ENCODE results near the gene LMO3. TPM values are rescaled to one million over a fixed set of nuclear protein-coding genes. Genes with fewer than 3 reads are reported as not detected.

The LMO3 gene
- total RNA-seq, 1 donor from 2014 or later, result 0.98 TPM

DNA sequence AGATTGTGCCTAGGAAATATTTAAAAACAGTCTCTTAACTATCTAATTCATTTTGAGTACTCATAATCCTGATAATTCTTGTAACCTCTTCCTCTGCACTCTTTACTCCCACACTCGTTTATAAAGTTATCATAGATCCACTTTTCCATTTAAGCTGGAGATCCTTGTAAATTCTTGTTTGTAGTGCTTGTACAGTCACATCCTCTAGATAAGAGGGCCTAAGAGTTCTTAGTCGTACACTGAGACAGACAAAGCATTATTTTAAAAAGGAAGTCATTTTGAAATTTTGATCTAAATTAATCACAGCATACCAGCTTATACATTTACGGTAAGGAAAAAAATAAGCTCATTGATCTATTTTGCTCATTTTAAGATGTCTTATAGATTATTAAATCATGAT is 42.5 kb downstream of the LMO3 start:
- Histone ChIP-seq H3K79me2 (ENCODE audit: insufficient read depth, low read length) (no peaks in the 10 kb centered on the region), H3K27me3 (ENCODE audit: insufficient read depth, low read length) (no peaks in the 10 kb centered on the region), H3K4me1 (ENCODE audit: insufficient read depth, low read length) (no peaks in the 10 kb centered on the region), H3K9ac (ENCODE audit: low read length) (no peak overlapping the region), H3K4me3 (ENCODE audit: insufficient read depth, low read depth, low read length) (no peak overlapping the region), H3K27ac (ENCODE audit: low read depth, low read length) (no peak overlapping the region), H3K9me3 (ENCODE audit: insufficient read depth, low read depth, low read length) (no peaks in the 10 kb centered on the region), H3K36me3 (ENCODE audit: insufficient read depth, low read length) (no peaks in the 10 kb centered on the region), H3K4me2 (ENCODE audit: low read length) (no peak overlapping the region), H2AFZ (ENCODE audit: low read depth, low read length) (no peak overlapping the region), H4K20me1 (ENCODE audit: insufficient read depth, low read length) (no peaks in the 10 kb centered on the region)
- DNase-seq (ENCODE audit: low read depth) (no peak), FAIRE-seq (no peak)
- no peaks in the 10 kb centered on the region for H3K9me3 Mint-ChIP-seq (ENCODE audit: unreplicated experiment)
- H3K36me3 Mint-ChIP-seq (ENCODE audit: low read depth, unreplicated experiment), result no peaks in the 10 kb centered on the region
- H3K27me3 Mint-ChIP-seq (ENCODE audit: low read depth, unreplicated experiment), result no peaks in the 10 kb centered on the region
- no peak overlapping the region for H3K27ac Mint-ChIP-seq (ENCODE audit: unreplicated experiment)
- H3K4me3 Mint-ChIP-seq (ENCODE audit: unreplicated experiment), result no peak overlapping the region
- peaks cover 2% of the 10 kb centered on the region for H3K4me1 Mint-ChIP-seq (ENCODE audit: low read depth, unreplicated experiment)
- TF ChIP-seq EZH2 (IDR thresholded peaks at IDR 0.05; ENCODE audit: insufficient read depth, low read length), result no peak
- TF ChIP-seq, protein P1, sequence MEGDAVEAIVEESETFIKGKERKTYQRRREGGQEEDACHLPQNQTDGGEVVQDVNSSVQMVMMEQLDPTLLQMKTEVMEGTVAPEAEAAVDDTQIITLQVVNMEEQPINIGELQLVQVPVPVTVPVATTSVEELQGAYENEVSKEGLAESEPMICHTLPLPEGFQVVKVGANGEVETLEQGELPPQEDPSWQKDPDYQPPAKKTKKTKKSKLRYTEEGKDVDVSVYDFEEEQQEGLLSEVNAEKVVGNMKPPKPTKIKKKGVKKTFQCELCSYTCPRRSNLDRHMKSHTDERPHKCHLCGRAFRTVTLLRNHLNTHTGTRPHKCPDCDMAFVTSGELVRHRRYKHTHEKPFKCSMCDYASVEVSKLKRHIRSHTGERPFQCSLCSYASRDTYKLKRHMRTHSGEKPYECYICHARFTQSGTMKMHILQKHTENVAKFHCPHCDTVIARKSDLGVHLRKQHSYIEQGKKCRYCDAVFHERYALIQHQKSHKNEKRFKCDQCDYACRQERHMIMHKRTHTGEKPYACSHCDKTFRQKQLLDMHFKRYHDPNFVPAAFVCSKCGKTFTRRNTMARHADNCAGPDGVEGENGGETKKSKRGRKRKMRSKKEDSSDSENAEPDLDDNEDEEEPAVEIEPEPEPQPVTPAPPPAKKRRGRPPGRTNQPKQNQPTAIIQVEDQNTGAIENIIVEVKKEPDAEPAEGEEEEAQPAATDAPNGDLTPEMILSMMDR (IDR thresholded peaks at IDR 0.05; ENCODE audit: insufficient read depth, low read depth, low read length), result no peak

DNA sequence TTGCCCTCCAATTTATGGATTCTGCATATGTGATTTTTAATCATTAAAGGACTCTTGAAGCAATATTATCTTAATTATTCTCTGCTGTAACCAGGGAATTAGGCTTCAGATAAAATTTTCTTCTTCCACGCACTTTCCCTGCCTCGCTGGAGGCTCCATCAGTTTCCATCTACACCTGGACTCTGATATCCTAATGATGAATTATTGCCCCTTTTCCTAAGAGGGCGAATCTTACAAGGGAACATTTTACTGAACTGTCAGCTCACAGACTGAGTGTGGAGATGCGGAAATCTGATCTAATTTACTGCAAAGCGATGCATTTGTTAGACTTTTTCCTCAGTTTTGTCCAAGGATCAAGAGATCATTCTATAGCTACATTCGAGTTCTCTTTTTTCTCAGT is 43.0 kb downstream of the LMO3 start:
- Mint-ChIP-seq H3K36me3 (ENCODE audit: low read depth, unreplicated experiment) (no peaks in the 10 kb centered on the region), H3K27ac (ENCODE audit: unreplicated experiment) (no peak overlapping the region), H3K4me3 (ENCODE audit: unreplicated experiment) (no peak overlapping the region), H3K9me3 (ENCODE audit: unreplicated experiment) (no peaks in the 10 kb centered on the region), H3K27me3 (ENCODE audit: low read depth, unreplicated experiment) (no peaks in the 10 kb centered on the region), H3K4me1 (ENCODE audit: low read depth, unreplicated experiment) (peaks cover 2% of the 10 kb centered on the region)
- Histone ChIP-seq H4K20me1 (ENCODE audit: insufficient read depth, low read length) (no peaks in the 10 kb centered on the region), H3K27me3 (ENCODE audit: insufficient read depth, low read length) (no peaks in the 10 kb centered on the region), H3K36me3 (ENCODE audit: insufficient read depth, low read length) (no peaks in the 10 kb centered on the region), H3K79me2 (ENCODE audit: insufficient read depth, low read length) (no peaks in the 10 kb centered on the region), H3K9ac (ENCODE audit: low read length) (no peak overlapping the region), H3K27ac (ENCODE audit: low read depth, low read length) (no peak overlapping the region), H3K4me3 (ENCODE audit: insufficient read depth, low read depth, low read length) (no peak overlapping the region), H2AFZ (ENCODE audit: low read depth, low read length) (no peak overlapping the region), H3K4me2 (ENCODE audit: low read length) (no peak overlapping the region), H3K9me3 (ENCODE audit: insufficient read depth, low read depth, low read length) (no peaks in the 10 kb centered on the region), H3K4me1 (ENCODE audit: insufficient read depth, low read length) (no peaks in the 10 kb centered on the region)
- no peak for DNase-seq (ENCODE audit: low read depth)
- TF ChIP-seq, protein P1 (IDR thresholded peaks at IDR 0.05; ENCODE audit: insufficient read depth, low read depth, low read length), result no peak
- no peak for FAIRE-seq

DNA sequence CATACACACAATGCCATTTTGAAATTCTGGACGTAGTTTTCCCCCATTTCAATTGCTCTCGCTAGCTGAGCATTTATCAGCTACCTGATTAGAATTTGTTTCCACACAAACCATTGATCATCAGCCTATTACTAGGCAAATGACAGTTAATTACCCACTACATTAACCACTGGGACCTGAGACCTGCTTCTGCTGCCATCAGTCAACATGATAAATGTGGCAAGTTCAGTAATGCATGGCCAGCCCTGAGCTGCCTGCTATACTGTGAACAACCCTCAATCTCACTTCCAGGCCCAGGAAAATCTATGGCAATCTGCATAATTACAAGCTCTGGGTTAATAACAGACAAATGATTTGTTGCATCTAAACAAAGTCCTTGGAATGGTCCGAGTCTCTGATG is 43.5 kb downstream of the LMO3 start:
- H3K36me3 Mint-ChIP-seq (ENCODE audit: low read depth, unreplicated experiment), result no peaks in the 10 kb centered on the region
- no peak overlapping the region for H3K4me3 ChIP-seq (ENCODE audit: insufficient read depth, low read depth, low read length)
- no peaks in the 10 kb centered on the region for H3K27me3 Mint-ChIP-seq (ENCODE audit: low read depth, unreplicated experiment)
- H3K4me1 Mint-ChIP-seq (ENCODE audit: low read depth, unreplicated experiment), result peaks cover 2% of the 10 kb centered on the region
- no peak overlapping the region for H3K4me3 Mint-ChIP-seq (ENCODE audit: unreplicated experiment)
- no peaks in the 10 kb centered on the region for H3K9me3 ChIP-seq (ENCODE audit: insufficient read depth, low read depth, low read length)
- H3K4me1 ChIP-seq (ENCODE audit: insufficient read depth, low read length), result no peaks in the 10 kb centered on the region
- no peak overlapping the region for H3K9ac ChIP-seq (ENCODE audit: low read length)
- no peaks in the 10 kb centered on the region for H3K79me2 ChIP-seq (ENCODE audit: insufficient read depth, low read length)
- no peak overlapping the region for H2AFZ ChIP-seq (ENCODE audit: low read depth, low read length)
- H3K27ac Mint-ChIP-seq (ENCODE audit: unreplicated experiment), result no peak overlapping the region
- H3K27me3 ChIP-seq (ENCODE audit: insufficient read depth, low read length), result no peaks in the 10 kb centered on the region
- FAIRE-seq, result no peak
- H3K36me3 ChIP-seq (ENCODE audit: insufficient read depth, low read length), result no peaks in the 10 kb centered on the region
- H3K27ac ChIP-seq (ENCODE audit: low read depth, low read length), result no peak overlapping the region
- DNase-seq (ENCODE audit: low read depth), result no peak
- TF ChIP-seq, protein P1 (IDR thresholded peaks at IDR 0.05; ENCODE audit: insufficient read depth, low read depth, low read length), result no peak
- no peak for TF ChIP-seq EZH2 (IDR thresholded peaks at IDR 0.05; ENCODE audit: insufficient read depth, low read length)
- no peaks in the 10 kb centered on the region for H4K20me1 ChIP-seq (ENCODE audit: insufficient read depth, low read length)
- H3K9me3 Mint-ChIP-seq (ENCODE audit: unreplicated experiment), result no peaks in the 10 kb centered on the region
- H3K4me2 ChIP-seq (ENCODE audit: low read length), result no peak overlapping the region

All from astrocyte (in vitro differentiated cells and primary cell).